Duodenal mucosa (tissue), 2 donors: ENCODE data around the gene PPP2R2D.
"Not testable (repeated sequence)": the region's sequence is repeated elsewhere in the genome, so short reads cannot be mapped to it uniquely, and the experiment has no call there.

Source experiments
- H3K27ac ChIP-seq: one replicate; pipeline ENCODE4 v1.7.0; 2013; ENCODE audit warnings: low read depth, low read length
- H3K27me3 ChIP-seq, 2 donors: one replicate each; pipeline ENCODE4 v1.7.0; 2013; ENCODE audit warnings: low read length in 2 of 2, control low read depth in 1 of 2; ENCODE audit not compliant: insufficient read depth in 2 of 2, control insufficient read depth in 1 of 2
- H3K36me3 ChIP-seq, 2 donors: one replicate each; pipeline ENCODE4 v1.7.0; 2013; ENCODE audit warnings: low read length in 2 of 2, control low read depth in 1 of 2; ENCODE audit not compliant: insufficient read depth in 2 of 2, control insufficient read depth in 1 of 2
- H3K4me1 ChIP-seq, 2 donors: one replicate each; pipeline ENCODE4 v1.7.0; 2013; ENCODE audit warnings: low read length in 2 of 2, control low read depth in 1 of 2; ENCODE audit not compliant: insufficient read depth in 2 of 2, control insufficient read depth in 1 of 2
- H3K4me3 ChIP-seq, 2 donors: one replicate each; pipeline ENCODE4 v1.7.0; 2013; ENCODE audit warnings: low read length in 2 of 2, low read depth in 1 of 2
- H3K9ac ChIP-seq, 2 donors: one replicate each; pipeline ENCODE4 v1.7.0; 2013; ENCODE audit warnings: low read length in 2 of 2, low read depth in 1 of 2
- H3K9me3 ChIP-seq, 2 donors: one replicate each; pipeline ENCODE4 v1.7.0; 2013; ENCODE audit warnings: low read length in 2 of 2, control low read depth in 1 of 2; ENCODE audit not compliant: control insufficient read depth in 1 of 2

The PPP2R2D gene

DNA sequence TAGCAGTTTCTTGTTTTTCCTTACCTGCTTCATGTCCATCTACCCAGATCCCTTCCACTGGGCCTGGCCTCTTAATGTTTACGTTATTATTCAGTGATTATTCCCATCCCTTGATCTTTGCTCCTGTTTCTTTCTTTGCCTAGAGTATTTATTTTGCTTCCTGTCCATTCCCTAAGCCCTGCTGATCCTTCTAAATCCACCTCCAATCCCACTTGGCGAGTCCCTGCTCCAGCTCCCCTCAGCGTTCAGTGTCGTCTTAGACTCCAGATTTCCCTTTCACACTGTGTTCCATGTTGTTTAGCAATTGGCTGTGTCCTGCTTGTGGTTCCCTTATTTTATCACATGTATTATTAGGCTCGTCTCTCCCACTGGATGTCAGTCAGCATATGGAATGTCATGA is 7.3 kb downstream of the PPP2R2D start:
- no peaks in the 10 kb centered on the region for H3K27me3 ChIP-seq
- H3K27ac ChIP-seq, result no peak overlapping the region
- no peak overlapping the region for H3K4me3 ChIP-seq
- no peaks in the 10 kb centered on the region for H3K9me3 ChIP-seq
- no peak overlapping the region for H3K9ac ChIP-seq
- H3K4me1 ChIP-seq, result peaks cover 26 to 40% of the 10 kb centered on the region in 2 donors
- H3K36me3 ChIP-seq, result peaks cover 5 to 53% of the 10 kb centered on the region in 2 donors

DNA sequence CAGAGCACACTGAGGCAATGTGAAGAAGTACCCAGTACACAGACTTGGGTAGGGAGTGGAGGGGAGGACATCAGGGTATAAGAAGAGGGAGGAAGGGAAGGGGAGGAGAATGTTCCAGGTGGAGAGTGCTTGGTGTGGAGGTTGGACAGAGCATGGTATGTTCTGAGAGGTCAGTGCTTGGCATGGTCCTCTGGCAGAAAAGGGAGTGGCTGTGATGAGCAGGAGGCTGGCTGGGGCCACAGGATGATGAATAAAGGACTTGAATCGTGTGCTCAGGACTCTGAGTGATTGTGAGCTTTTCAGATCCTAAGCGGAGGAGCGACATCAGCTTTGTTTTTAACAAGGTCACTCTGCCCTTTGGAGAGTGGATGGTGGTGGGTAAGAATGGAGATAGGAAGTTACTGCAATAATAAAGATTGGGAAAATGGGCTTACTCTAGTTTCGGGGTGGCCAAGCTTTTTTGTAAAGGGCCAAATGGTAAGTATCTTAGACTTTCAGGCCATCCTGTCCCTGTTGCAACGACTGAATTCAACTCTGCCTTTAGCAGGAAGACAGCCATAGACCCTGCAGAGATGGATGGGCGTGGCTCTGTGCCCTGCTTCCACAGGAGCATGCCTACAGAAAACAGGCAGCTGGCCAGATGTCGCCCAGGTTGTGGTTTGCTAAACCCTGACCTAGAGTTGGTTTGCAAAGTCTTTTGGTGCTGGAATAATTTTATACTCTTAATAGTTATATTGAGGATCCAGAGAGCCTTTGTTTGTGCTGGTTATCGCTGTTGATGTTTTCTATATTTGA is 8.4 kb downstream of the PPP2R2D start:
- no peak overlapping the region for H3K9ac ChIP-seq
- no peaks in the 10 kb centered on the region for H3K9me3 ChIP-seq
- H3K4me3 ChIP-seq, result no peak overlapping the region
- H3K4me1 ChIP-seq, result peaks cover 21 to 32% of the 10 kb centered on the region in 2 donors
- no peaks in the 10 kb centered on the region for H3K27me3 ChIP-seq
- H3K36me3 ChIP-seq, result peaks cover 5 to 53% of the 10 kb centered on the region in 2 donors
- no peak overlapping the region for H3K27ac ChIP-seq

DNA sequence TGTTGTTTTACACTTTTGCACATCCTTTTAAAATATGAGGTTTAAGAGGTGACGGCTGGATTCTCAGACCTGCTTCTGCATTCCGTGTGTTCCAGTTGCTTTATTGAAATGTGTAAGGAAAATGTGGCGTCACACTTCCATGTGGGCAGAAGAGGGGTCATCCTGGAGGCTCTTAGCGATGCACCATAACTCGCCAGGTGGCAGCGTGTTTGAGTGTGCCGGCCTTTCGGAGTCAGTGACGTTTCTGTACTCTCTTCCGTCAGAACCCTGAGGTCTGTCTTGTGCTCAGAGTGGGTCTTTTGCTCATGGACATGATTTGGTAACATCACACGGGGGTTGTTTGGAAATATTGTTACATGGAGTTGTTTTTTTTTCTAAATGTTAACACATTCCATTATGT is 9.1 kb downstream of the PPP2R2D start:
- Histone ChIP-seq H3K9me3 (no peaks in the 10 kb centered on the region), H3K4me1 (peaks cover 14 to 25% of the 10 kb centered on the region in 2 donors), H3K36me3 (peaks cover 5 to 53% of the 10 kb centered on the region in 2 donors), H3K27me3 (no peaks in the 10 kb centered on the region), H3K4me3 (no peak overlapping the region), H3K9ac (no peak overlapping the region), H3K27ac (no peak overlapping the region)

DNA sequence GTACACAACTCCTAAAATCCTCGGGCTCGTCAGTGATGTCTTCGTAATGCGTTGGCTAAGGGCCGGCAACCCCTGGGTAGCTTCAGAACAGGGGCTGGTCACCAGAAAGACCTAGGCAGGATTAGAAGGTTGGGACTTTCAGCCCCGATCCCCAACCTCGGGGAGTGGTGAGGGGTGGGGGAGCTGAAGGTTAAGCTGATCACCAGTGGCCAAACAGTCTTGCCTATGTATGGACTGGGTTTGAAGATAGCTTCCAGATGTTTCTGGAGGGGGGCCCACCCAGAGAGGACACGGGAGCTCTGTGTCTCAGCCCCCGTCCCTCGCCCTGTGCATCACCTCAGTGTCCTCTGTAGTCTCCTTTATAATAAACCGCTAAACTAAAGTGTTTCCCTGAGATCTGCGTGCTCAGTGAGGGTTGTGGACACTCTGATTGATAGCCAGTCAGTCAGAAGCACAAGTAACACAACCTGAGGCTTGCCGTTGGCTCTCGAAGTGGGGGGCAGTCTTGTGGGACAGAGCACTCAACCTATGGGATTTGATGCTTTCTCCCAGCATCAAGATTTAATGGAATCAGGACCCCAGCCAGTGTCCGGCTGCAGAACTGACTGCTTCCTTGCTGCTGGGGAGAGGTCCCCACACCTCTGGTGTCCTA is 10.0 kb downstream of the PPP2R2D start:
- Histone ChIP-seq H3K27ac (no peak overlapping the region), H3K36me3 (peaks cover 5 to 45% of the 10 kb centered on the region in 2 donors), H3K4me1 (peaks cover 5 to 17% of the 10 kb centered on the region in 2 donors)

DNA sequence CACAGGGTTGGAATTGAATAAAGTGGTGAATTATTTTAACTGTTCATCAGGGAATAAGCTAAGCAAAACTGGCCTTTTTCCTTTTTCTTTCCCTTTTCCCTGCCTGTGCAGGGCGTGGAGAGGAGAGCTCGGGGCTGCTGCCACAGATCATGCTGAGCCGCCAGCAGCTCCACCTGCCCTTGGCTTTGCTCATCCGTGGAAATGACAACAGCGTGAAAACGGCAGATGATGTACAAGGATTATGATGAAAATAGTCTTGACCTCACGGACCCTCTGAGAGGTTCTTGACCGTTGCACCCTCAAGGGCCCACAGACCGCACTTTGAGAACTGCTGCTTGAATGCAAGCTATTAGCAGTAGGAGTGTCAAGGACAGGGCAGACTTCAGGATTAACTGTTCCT is 10.6 kb downstream of the PPP2R2D start:
- Histone ChIP-seq H3K9me3 (no peaks in the 10 kb centered on the region), H3K9ac (peak overlapping the region in 1 of 2 donors; percentile 18), H3K4me1 (peaks cover 0 to 13% of the 10 kb centered on the region in 2 donors), H3K27ac (no peak overlapping the region), H3K36me3 (peaks cover 5 to 39% of the 10 kb centered on the region in 2 donors), H3K4me3 (no peak overlapping the region), H3K27me3 (no peaks in the 10 kb centered on the region)

More for the DNA sequence above, 10.0 kb downstream of the PPP2R2D start:
- H3K27me3 ChIP-seq, result no peaks in the 10 kb centered on the region
- H3K4me3 ChIP-seq, result no peak overlapping the region
- H3K9me3 ChIP-seq, result no peaks in the 10 kb centered on the region
- H3K9ac ChIP-seq, result no peak overlapping the region

DNA sequence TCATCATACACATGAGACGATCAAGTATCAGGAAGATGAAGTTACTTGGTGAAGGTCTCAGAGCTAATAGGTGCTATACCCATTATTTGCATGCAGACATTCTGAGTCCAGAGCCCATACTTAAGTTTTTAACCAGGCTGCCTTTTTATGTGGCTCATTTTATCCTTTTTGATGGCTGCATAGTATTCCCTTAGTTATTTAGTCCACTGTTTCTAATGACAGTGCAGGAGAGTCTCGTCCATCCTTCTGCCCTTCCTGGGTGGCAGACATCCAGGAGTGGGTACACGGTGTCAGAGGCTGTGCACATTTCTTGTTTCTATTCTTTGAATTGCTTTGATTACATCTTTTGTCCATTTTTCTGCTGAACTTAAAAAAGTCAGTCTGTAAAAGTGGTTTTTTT is 11.8 kb downstream of the PPP2R2D start:
- Histone ChIP-seq H3K4me3 (no peak overlapping the region), H3K9ac (no peak overlapping the region), H3K27me3 (no peaks in the 10 kb centered on the region), H3K9me3 (no peaks in the 10 kb centered on the region), H3K4me1 (peaks cover 0 to 13% of the 10 kb centered on the region in 2 donors), H3K27ac (no peak overlapping the region), H3K36me3 (peaks cover 5 to 38% of the 10 kb centered on the region in 2 donors)

DNA sequence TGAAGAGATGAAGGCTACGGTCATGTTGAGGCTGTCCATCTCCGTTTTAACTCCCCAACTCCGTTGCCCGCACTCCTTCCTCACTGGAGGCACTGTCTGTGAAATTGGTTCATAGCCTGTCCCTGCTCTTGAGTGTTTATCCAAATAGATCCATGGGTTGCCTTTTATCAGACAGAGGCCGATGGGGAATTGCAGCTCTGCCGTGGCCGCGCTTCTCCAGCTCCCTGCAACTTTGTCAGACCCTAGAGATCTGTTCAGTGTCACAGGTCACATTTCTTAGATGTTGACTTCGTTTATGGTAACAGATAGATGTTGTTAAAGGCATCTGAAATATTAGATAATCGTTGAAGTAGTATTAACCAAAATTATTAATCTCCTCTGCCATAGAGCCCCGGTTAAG is 14.7 kb downstream of the PPP2R2D start:
- Histone ChIP-seq H3K9ac (no peak overlapping the region), H3K27ac (no peak overlapping the region), H3K4me1 (peaks cover 0 to 8% of the 10 kb centered on the region in 2 donors), H3K4me3 (no peak overlapping the region), H3K27me3 (no peaks in the 10 kb centered on the region), H3K9me3 (no peaks in the 10 kb centered on the region), H3K36me3 (peaks cover 5 to 22% of the 10 kb centered on the region in 2 donors)

DNA sequence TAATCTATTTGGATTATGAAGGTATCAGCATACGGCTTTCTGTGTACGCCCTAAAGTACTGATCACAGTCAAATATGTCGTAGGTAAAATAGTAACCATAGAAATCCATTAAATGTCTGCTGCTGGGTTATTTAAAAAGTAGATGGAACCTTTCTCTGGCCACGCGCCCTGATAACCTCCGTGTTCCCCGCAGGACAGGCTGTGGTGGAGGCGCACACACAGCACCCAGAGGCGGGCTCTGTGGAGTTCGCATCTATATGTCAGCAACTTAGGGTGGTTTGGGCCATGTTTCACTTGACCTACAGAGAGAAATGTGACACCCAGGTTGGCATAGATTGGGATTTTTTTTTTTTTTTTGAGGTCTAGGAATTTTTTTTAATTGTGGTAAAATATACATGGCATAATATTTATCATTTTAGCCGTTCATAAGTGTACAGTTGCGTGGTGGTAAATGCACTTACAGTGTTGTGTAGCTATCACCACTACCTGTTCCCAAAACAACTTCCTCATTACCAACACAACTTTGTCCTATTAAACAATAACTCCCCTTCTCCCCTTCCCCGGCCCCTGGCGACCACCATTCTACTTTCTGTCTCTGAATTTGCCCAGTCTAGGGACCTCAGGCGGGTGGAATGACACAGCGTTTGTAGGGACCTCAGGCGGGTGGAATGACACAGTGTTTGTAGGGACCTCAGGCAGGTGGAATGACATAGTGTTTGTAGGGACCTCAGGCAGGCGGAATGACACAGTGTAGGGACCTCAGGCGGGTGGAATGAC is 15.4 kb downstream of the PPP2R2D start:
- H3K36me3 ChIP-seq, result peaks cover 5 to 17% of the 10 kb centered on the region in 2 donors
- H3K27ac ChIP-seq, result no peak overlapping the region
- no peak overlapping the region for H3K4me3 ChIP-seq
- H3K9me3 ChIP-seq, result no peaks in the 10 kb centered on the region
- no peaks in the 10 kb centered on the region for H3K27me3 ChIP-seq
- H3K9ac ChIP-seq, result no peak overlapping the region
- H3K4me1 ChIP-seq, result peaks cover 0 to 3% of the 10 kb centered on the region in 2 donors

DNA sequence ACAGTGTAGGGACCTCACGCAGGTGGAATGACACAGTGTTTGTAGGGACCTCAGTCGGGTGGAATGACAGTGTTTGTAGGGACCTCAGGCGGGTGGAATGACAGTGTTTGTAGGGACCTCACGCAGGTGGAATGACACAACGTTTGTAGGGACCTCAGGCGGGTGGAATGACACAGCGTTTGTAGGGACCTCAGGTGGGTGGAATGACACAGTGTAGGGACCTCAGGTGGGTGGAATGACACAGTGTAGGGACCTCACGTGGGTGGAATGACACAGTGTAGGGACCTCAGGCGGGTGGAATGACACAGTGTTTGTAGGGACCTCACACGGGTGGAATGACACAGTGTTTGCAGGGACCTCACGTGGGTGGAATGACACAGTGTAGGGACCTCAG is 16.0 kb downstream of the PPP2R2D start:
- peaks cover 5 to 12% of the 10 kb centered on the region in 2 donors for H3K36me3 ChIP-seq
- not testable (repeated sequence) for H3K27ac ChIP-seq, H3K4me3 ChIP-seq, H3K4me1 ChIP-seq, H3K9me3 ChIP-seq, H3K9ac ChIP-seq, H3K27me3 ChIP-seq

DNA sequence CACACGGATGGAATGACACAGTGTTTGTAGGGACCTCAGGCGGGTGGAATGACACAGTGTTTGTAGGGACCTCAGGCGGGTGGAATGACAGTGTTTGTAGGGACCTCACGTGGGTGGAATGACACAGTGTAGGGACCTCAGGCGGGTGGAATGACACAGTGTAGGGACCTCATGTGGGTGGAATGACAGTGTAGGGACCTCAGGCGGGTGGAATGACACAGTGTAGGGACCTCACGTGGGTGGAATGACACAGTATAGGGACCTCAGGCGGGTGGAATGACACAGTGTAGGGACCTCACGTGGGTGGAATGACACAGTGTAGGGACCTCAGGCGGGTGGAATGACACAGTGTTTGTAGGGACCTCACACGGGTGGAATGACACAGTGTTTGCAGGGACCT is 16.7 kb downstream of the PPP2R2D start:
- not testable (repeated sequence) for H3K9me3 ChIP-seq, H3K36me3 ChIP-seq, H3K4me3 ChIP-seq, H3K27me3 ChIP-seq, H3K4me1 ChIP-seq, H3K9ac ChIP-seq, H3K27ac ChIP-seq
